GOT3 (cell line): ENCODE data around the gene SAT1.

Experiments
- DNase-seq: peaks from one replicate; lab custom pipeline; 2025; ENCODE audit warnings: mixed read lengths; lab: John Stamatoyannopoulos, UW

Gene SAT1

GRCh38 chrX:23776363-23776762, 6.6 kb upstream of the SAT1 start:
- no peak for DNase-seq

GRCh38 chrX:23779025-23779424, 3.9 kb upstream of the SAT1 start:
- DNase-seq = no peak

DNA sequence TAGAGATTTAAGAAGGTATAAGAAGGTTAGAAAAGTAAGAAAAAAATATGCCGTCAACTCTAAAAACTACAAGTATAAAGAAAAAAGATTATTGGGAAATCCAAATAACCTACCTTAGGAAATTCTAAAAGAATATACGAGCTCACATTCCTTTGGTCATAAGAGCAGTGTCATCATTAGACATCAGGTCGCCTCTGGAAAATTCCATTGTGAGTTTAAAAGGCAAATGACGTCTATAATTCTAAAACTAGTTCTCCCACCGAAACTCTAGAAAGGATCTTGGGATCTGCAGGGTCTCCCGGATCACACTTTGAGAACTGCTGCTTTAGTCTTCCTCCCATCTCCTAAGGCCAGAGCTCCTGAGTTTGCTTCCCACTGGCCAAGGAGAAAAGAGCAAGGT, 518 bp upstream of the SAT1 start:
- DNase-seq = no peak

GRCh38 chrX:23783589-23784469, 856 bp downstream of the SAT1 start:
- no peak for DNase-seq

GRCh38 chrX:23784470-23785331, 1.7 kb downstream of the SAT1 start:
- DNase-seq = peak; percentile 7

DNA sequence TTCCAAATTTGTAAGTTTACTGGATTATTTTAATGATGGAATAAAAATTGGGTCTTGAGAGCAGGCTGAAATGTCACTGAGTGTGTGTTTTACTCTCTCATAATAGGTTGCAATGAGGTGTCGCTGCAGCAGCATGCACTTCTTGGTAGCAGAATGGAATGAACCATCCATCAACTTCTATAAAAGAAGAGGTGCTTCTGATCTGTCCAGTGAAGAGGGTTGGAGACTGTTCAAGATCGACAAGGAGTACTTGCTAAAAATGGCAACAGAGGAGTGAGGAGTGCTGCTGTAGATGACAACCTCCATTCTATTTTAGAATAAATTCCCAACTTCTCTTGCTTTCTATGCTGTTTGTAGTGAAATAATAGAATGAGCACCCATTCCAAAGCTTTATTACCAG, 2.6 kb downstream of the SAT1 start:
- DNase-seq = no peak

- no peak for DNase-seq
Observed at GRCh38 chrX:23786268-23786815, 3.4 kb downstream of the SAT1 start.

GRCh38 chrX:23787745-23788118, 4.8 kb downstream of the SAT1 start:
- no peak for DNase-seq

GRCh38 chrX:23788521-23788920, 5.5 kb downstream of the SAT1 start:
- DNase-seq = no peak

- DNase-seq = no peak
Observed at GRCh38 chrX:23788946-23789345, 6.0 kb downstream of the SAT1 start.

GRCh38 chrX:23789386-23790154, 6.6 kb downstream of the SAT1 start:
- no peak for DNase-seq

GRCh38 chrX:23790155-23790497, 7.2 kb downstream of the SAT1 start:
- DNase-seq = no peak

DNA sequence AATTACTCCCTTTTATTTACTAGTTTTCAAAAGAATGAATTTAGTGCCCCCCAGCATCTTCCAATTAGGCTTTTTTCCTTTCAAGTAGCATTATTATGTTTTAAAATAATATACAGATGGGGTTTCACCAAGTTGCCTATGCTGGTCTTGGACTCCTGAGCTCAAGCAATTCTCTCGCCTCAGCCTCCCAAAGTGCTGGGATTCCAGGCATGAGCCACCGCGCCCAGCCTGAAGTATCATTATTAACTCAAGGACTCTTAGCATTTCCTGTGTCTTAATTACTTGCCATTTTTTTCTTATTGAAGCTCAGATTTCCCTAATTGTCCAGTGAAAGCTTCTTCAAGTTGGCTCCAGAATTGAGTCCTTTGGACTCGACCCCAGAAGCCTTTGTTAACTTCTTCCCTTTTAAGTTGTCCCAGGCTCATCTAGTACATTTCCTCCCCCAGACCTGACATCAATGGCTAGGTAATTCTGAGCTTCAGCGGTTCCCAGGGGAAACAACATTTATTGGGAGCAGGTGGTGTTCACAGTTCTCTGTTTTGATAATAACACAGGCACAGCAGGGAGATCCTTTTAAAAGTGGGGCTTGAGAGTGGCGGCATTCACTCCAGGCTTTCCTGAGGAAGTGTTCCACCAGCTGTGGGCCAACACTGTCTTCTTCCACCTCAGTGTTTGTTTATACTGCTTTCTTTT, 10.0 kb downstream of the SAT1 start:
- no peak for DNase-seq

DNA sequence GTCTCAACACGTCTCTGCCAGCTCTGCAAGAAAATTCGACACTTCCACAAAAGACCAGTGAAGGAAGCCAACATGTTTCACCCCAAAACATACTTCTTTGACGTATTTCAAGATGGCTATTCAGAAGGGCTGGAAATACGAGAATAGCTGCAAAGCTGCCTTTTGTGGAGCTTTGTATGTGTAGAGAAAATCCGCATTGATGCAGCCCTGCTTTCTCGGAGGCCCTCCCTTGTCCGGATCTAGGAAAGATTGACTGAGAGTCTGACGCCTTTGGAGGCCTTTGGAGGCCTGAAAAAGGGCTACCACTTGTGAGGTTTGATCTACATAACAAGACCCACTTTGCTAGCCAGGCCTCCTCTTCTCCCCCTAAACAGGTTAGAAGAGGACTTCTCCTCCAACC, 12.2 kb downstream of the SAT1 start:
- DNase-seq = no peak

DNA sequence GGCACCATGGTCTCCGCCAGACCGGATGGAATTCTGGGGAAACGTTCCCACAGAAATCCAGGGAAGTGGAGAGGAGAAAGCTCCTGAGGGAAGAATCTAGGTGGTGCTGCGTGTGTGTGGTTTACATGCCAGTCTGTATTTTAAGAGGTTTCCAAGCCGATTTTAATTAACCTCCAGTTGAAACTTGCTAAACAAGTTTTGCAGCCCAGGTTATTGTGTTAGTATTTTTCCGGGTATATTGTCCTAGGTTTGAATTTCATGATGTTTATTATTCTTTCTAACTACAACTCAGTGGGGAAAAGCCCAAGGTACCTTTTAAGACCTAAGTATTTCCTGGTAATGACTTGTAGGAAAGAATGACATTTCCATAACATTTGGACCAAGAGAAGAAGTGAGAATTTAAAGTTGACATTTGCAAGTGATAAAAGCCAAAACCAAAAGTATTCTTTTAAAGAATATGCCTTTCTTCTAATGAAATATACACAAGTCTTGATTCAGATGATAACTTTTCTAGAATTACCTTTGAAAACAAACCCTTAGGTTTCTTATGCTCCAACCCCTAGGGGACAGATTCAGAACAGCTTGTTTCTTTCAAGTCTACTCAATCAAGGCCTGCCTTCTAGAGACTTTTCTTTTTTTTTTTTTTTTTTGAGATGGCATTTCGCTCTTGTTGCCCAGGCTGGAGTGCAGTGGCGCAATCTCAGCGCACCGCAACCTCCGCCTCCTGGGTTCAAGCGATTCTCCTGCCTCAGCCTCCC, 14.6 kb downstream of the SAT1 start:
- no peak for DNase-seq

DNA sequence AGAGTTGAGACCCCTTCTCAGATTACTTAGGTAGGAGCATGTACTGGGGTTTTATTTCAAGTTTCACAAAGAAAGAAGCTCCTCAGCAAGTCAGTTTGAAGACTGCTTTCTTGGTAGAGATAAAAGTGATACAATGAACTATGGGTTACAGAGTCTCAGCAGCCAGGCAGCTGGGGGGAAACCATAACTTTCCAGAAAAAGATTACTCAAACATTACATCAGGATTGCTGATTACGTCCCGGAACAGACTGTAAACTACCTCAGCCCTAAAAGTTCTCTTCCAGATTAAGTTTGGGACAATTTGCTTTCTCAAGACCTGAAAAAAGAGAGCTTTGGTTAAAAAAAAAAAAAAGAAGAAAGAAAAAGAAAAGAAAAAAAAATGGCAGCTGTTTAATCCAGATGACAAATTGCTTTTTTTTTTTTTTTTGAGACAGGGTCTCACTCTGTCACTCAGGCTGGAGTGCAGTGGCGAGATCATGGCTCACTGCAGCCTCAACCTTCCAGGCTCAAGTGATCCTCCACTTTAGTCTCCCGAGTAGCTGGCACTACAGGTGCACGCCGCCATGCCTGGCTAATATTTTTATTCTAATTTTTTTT, 16.6 kb downstream of the SAT1 start:
- no peak for DNase-seq

GRCh38 chrX:23802431-23802830, 19.5 kb downstream of the SAT1 start:
- no peak for DNase-seq

DNA sequence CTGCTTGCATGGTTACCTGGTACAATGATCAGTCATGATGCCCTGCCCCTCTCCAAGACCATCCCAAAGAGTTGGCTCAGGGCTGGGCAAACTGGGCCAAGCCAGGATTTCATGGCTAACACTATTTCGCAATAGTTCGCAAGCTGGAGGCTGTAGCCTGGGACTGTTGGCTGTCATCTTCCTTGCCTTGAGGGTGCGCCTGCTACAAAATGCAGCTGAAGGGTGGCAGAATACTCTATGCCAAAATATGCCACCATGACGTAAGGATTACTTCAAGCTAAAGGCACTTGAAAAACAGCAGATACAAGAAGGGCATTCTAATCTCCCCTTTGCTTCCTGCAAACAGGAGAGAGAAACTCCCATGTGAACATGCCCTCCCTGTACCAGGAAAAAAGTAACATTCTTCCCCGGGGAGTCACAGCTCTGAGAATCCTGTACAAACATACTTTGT, 21.0 kb downstream of the SAT1 start:
- no peak for DNase-seq

DNA sequence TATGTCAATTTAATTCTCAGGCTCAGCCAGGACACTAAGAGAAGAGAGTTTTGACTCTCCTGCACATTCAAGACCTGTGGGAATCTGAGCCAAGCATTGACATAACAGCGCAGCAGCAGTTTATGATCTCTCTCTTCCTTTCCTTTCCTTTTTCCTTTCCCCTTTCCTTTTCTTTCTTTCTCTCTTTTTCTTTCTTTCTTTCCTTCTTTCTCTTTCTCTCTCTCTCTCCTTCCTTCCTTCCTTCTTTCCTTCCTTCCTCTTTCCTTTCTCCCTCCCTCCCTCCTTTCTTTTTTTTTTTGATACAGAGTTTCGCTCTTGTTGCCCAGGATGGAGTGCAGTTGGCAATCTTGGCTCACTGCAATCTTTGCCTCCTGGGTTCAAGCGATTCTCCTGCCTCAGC, 21.6 kb downstream of the SAT1 start:
- no peak for DNase-seq

GRCh38 chrX:23805389-23805788, 22.4 kb downstream of the SAT1 start:
- DNase-seq = no peak
